Ovary (tissue), 9 donors: Measurements from ENCODE around the gene FIGNL1. TPM values are rescaled to one million over a fixed set of nuclear protein-coding genes. Genes with fewer than 3 reads are reported as not detected.

Source experiments
- DNase-seq, 5 donors: peaks; one replicate each; pipeline ENCODE4 v3.0.0-alpha.2; 2019 to 2020
- H3K27ac ChIP-seq, 2 donors: fragments of 200-600 bp; one replicate each; pipeline versions ENCODE4 v1.5.1 to v1.8.0; 2019 to 2022
- H3K27me3 ChIP-seq: fragments of 200-600 bp; one replicate; pipeline ENCODE4 v1.8.0; 2022
- H3K36me3 ChIP-seq: fragments of 200-600 bp; sonication (generic); one replicate; pipeline ENCODE4 v1.5.1; 2019
- H3K4me1 ChIP-seq: one replicate; pipeline ENCODE4 v1.8.1; 2013; ENCODE audit warnings: mild to moderate bottlenecking, moderate library complexity; ENCODE audit not compliant: insufficient read depth
- H3K4me3 ChIP-seq: fragments of 200-600 bp; sonication (generic); one replicate; pipeline ENCODE4 v1.5.1; 2017
- H3K9me3 ChIP-seq, 2 donors: fragments of 200-600 bp in 1 of 2; sonication (generic) in 1 of 2; one replicate each; pipeline versions ENCODE4 v1.5.1 to v1.8.1; 2013 to 2019; ENCODE audit warnings: mild to moderate bottlenecking in 1 of 2, moderate library complexity in 1 of 2
- EP300 ChIP-seq: sonication (generic); formaldehyde crosslinking; IDR thresholded peaks from one replicate; pipeline ENCODE4 v1.6.1; 2017; ENCODE audit warnings: antibody characterized with exemption
- POLR2A ChIP-seq: fragments of 450-650 bp; IDR thresholded peaks from one replicate; pipeline ENCODE4 v1.6.1; 2017; ENCODE audit warnings: antibody characterized with exemption, mild to moderate bottlenecking, moderate library complexity
- WGBS, 3 donors: extraction: QIAGEN DNeasy Blood & Tissue Kit in 1 of 3; methylation state at CpG; one replicate each; pipeline versions ENCODE4 v1.1.5 to v1.1.7; 2013 to 2017; 5-methylcytosine and 5-hydroxymethylcytosine counted together
- intact Hi-C, 4 donors: fragments of 100-400 bp; cut with DNase I; formaldehyde crosslinking; loops; one replicate each; pipeline versions ENCODE4 v1.11.0 to v1.15.1; 2022 to 2023
- polyA plus RNA-seq, 2 donors: library from polyadenylated mRNA; stranded (reverse); fragments of 200-250 nt in 1 of 2; fragments of 350-450 nt in 1 of 2; fragmentation: Illumina TruSeq in 1 of 2; extraction: RNeasy Lipid Tissue Mini Kit (QIAGEN cat#74804) in 1 of 2; gene quantifications; one replicate each; pipeline ENCODE4 v1.2.3, GENCODE V29; 2013 to 2014
- total RNA-seq, 7 donors: library from RNA; depleted of rRNA in 2 of 7; stranded (reverse); fragments of >200 nt in 2 of 7; fragmentation: NEBNext Ultra II Directional in 3 of 7; extraction: Animal tissue kit (Norgen Biotek cat#: 25700) in 3 of 7; gene quantifications; one replicate each; pipeline versions ENCODE4 v1.1.0 to v1.2.4, GENCODE V29; 2016 to 2023
- TF ChIP-seq, protein P1 (sequence below), 3 donors: fragments of 450-650 bp in 2 of 3; fragments of 200-600 bp in 1 of 3; IDR thresholded peaks; one replicate each; pipeline versions ENCODE4 v1.5.1 to v1.8.0; 2016 to 2022; ENCODE audit warnings: antibody characterized with exemption in 3 of 3, mild to moderate bottlenecking in 1 of 3
- donor health status: DM: no; HTN: no; CAD: no; lungs with moderate emphysema.
- donor health status: DM: no; HTN: no; CAD: no.
- donor health status: Bipolar disorder and iron deficiency.
- donor health status: DM: yes; HTN: yes; CAD: no.
- donor health status: DM: no; HTN: no; CAD: no.
- donor health status: DM: yes; HTN: yes; CAD: no.

FIGNL1 gene
- total and polyA plus RNA-seq, 9 donors = 6.6 to 13.7 (median 11.2) TPM

DNA sequence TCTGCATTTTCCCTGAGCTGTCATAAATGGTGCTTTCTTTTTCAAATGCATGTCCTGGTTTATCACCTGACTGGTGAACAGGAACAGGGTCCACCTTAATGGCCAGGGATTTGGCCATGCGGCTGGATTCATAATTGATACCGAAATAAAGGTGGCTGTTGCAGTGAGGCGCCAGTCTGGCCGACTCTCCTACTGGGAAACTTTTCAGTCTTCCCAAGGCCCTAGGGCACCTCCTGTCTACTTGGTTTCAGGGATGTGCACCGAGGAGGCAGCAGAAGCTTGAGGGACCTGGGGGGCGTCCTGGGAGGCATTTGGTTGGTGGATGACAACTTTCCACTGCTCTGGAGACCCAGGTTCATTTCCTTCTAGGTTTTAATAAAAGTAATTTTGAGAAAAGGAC, 46.4 kb upstream of the FIGNL1 start:
- H3K4me3 ChIP-seq = no peak overlapping the region
- no peaks in the 10 kb centered on the region for H3K36me3 ChIP-seq
- H3K27me3 ChIP-seq = no peaks in the 10 kb centered on the region
- H3K9me3 ChIP-seq = no peaks in the 10 kb centered on the region
- H3K27ac ChIP-seq = no peak overlapping the region
- TF ChIP-seq POLR2A = no peak
- TF ChIP-seq, protein P1, sequence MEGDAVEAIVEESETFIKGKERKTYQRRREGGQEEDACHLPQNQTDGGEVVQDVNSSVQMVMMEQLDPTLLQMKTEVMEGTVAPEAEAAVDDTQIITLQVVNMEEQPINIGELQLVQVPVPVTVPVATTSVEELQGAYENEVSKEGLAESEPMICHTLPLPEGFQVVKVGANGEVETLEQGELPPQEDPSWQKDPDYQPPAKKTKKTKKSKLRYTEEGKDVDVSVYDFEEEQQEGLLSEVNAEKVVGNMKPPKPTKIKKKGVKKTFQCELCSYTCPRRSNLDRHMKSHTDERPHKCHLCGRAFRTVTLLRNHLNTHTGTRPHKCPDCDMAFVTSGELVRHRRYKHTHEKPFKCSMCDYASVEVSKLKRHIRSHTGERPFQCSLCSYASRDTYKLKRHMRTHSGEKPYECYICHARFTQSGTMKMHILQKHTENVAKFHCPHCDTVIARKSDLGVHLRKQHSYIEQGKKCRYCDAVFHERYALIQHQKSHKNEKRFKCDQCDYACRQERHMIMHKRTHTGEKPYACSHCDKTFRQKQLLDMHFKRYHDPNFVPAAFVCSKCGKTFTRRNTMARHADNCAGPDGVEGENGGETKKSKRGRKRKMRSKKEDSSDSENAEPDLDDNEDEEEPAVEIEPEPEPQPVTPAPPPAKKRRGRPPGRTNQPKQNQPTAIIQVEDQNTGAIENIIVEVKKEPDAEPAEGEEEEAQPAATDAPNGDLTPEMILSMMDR (IDR thresholded peaks at IDR 0.05) = no peak
- TF ChIP-seq EP300 = no peak
- 83% methylated on average over 6 of the region's 6 CpGs for WGBS, 3 donors
- DNase-seq = no peak
- intact Hi-C loops = no loop called here
- peaks cover 2% of the 10 kb centered on the region for H3K4me1 ChIP-seq

DNA sequence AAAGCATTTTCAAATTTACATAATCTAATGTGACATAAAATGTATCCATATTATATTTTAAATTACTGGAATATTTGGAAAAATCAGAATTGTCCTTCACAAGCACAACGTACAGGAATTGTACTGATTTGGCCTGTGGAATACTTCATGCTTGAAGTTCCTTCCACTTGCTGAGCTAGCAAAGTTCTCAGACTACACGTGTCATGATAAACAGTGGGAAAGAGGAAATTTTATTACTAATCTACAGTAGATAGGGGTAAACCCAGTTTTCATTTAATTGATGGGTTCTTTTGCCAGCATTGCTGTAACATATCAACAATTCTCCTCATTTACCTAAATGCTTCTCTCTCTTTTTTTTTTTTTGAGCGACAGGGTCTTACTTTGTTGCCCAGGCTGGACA, 45.6 kb upstream of the FIGNL1 start:
- 58 to 75% (median 65%) methylated on average over 3 of the region's 3 CpGs for whole genome bisulfite sequencing, 3 donors
- Histone ChIP-seq H3K27me3 (no peaks in the 10 kb centered on the region), H3K4me1 (peaks cover 2% of the 10 kb centered on the region), H3K27ac (no peak overlapping the region), H3K36me3 (no peaks in the 10 kb centered on the region), H3K9me3 (no peaks in the 10 kb centered on the region), H3K4me3 (no peak overlapping the region)
- TF ChIP-seq POLR2A = no peak
- no peak for TF ChIP-seq EP300
- TF ChIP-seq, protein P1 (IDR thresholded peaks at IDR 0.05) = no peak
- intact Hi-C loops = no loop called here
- DNase-seq = no peak

DNA sequence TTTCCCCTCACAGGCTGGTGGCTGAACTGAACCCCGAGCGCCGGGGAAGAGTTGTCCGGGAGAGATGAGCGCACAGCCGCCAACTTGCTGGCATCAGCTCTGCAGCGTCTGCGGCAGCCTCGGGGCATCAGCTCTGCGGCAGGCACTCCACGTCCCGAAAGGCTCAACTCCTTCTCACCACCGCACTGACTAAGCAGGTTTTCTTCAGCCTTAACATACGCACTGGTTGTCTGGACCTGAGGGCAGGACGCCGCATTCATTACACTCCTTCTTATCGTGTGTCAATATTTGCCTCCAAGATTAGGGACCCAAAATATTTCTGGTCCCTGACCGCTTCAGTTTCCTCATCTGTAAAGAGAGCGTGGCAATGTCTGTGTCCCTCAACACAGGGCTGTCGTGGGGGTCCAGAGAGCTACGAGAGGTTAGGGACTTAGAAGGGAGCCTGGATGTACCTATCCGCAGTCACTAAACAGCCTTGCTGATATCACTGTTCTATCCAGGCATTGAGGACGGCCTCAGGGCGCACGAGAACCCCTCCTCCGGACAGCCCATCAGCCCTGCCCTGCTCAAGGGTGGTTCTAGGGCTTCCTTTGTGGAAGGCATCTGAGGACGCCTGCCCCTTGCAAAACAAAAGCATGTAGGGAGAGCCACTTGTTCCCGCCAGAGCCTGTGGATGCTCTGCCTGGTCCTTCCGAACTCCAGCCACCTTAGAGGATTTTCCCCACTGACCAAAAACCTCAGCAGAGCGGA, 42.8 kb upstream of the FIGNL1 start:
- H3K27me3 ChIP-seq = no peaks in the 10 kb centered on the region
- no peaks in the 10 kb centered on the region for H3K9me3 ChIP-seq
- no peak overlapping the region for H3K4me3 ChIP-seq
- WGBS, 3 donors = 96 to 97% (median 96%) methylated on average over 30 of the region's 30 CpGs
- TF ChIP-seq EP300 (no peak), POLR2A (no peak)
- TF ChIP-seq, protein P1 (IDR thresholded peaks at IDR 0.05) = no peak
- peaks cover 2% of the 10 kb centered on the region for H3K4me1 ChIP-seq
- no peak overlapping the region for H3K27ac ChIP-seq
- intact Hi-C loops = no loop called here
- DNase-seq = no peak
- H3K36me3 ChIP-seq = no peaks in the 10 kb centered on the region

DNA sequence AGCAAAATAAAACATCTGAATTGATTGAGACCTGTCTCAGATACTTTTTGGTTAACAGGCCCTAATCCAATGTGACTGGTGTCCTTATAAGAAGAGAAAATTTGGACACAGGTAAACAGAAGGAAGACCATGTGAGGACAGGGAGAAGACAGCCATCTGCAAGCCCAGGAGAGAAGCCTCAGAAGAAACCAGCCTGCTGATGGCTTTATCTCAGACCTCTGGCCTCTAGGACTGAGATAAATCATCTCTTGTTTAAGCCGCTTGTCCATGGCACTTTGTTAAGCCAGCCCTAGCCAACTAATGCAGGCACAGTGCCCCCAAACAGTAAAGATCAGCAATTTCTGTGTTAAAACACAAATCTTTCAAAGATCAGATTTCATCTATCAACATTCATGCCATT, 41.8 kb upstream of the FIGNL1 start:
- no peaks in the 10 kb centered on the region for H3K9me3 ChIP-seq
- intact Hi-C loops = no loop called here
- 93 to 100% (median 96%) methylated on average over 1 of the region's 1 CpG for WGBS, 3 donors
- H3K27me3 ChIP-seq = no peaks in the 10 kb centered on the region
- no peak overlapping the region for H3K27ac ChIP-seq
- H3K36me3 ChIP-seq = no peaks in the 10 kb centered on the region
- peaks cover 2% of the 10 kb centered on the region for H3K4me1 ChIP-seq
- DNase-seq = no peak
- no peak overlapping the region for H3K4me3 ChIP-seq
- TF ChIP-seq EP300 (no peak), POLR2A (no peak)
- TF ChIP-seq, protein P1 (IDR thresholded peaks at IDR 0.05) = no peak
